Measurements from ENCODE around the gene TBRG4. TPM values are rescaled to one million over a fixed set of nuclear protein-coding genes. Genes with fewer than 3 reads are reported as not detected.

Gene TBRG4
- total and polyA plus RNA-seq, 8 donors: 37.1 to 72.5 (median 45.7) TPM

- peak overlapping the region in 1 of 2 donors; percentile 64 for H3K4me3 ChIP-seq
- no peak for TF ChIP-seq CTCF (IDR thresholded peaks at IDR 0.05)
- peaks cover 0 to 17% of the 10 kb centered on the region in 2 donors for H3K36me3 ChIP-seq
- no peaks in the 10 kb centered on the region for H3K27me3 ChIP-seq
- ATAC-seq (no peak), DNase-seq (no peak)
- H3K27ac ChIP-seq: peak overlapping the region; percentile 97 to 98
- no peaks in the 10 kb centered on the region for H3K9me3 ChIP-seq
- intact Hi-C loops (cut with DNase I): no loop called here
- H3K4me1 ChIP-seq: peaks cover 15 to 39% of the 10 kb centered on the region in 2 donors
These were observed 1.2 kb upstream of the TBRG4 start for GRCh38 chr7:45112648-45113047.

GRCh38 chr7:45108863-45109262 is 2.6 kb downstream of the TBRG4 start:
- intact Hi-C loops (cut with DNase I): no loop called here
- Histone ChIP-seq H3K27ac (no peak overlapping the region), H3K27me3 (no peaks in the 10 kb centered on the region), H3K9me3 (no peaks in the 10 kb centered on the region), H3K4me3 (no peak overlapping the region), H3K36me3 (peaks cover 0 to 55% of the 10 kb centered on the region in 2 donors), H3K4me1 (peaks cover 21 to 51% of the 10 kb centered on the region in 2 donors)
- no peak for TF ChIP-seq CTCF (IDR thresholded peaks at IDR 0.05)
- no peak for DNase-seq
- ATAC-seq: no peak

- no peaks in the 10 kb centered on the region for H3K27me3 ChIP-seq
- ATAC-seq (no peak), DNase-seq (no peak)
- peaks cover 21 to 50% of the 10 kb centered on the region in 2 donors for H3K4me1 ChIP-seq
- peaks cover 0 to 70% of the 10 kb centered on the region in 2 donors for H3K36me3 ChIP-seq
- no peak overlapping the region for H3K27ac ChIP-seq
- intact Hi-C loops (cut with DNase I): no loop called here
- no peaks in the 10 kb centered on the region for H3K9me3 ChIP-seq
- no peak for TF ChIP-seq CTCF (IDR thresholded peaks at IDR 0.05)
- H3K4me3 ChIP-seq: no peak overlapping the region
These were observed 4.1 kb downstream of the TBRG4 start for GRCh38 chr7:45107356-45107755.

- Histone ChIP-seq H3K36me3 (peaks cover 0 to 76% of the 10 kb centered on the region in 2 donors), H3K9me3 (no peaks in the 10 kb centered on the region), H3K4me3 (no peak overlapping the region), H3K4me1 (peaks cover 21 to 46% of the 10 kb centered on the region in 2 donors), H3K27me3 (no peaks in the 10 kb centered on the region), H3K27ac (no peak overlapping the region)
- TF ChIP-seq CTCF (IDR thresholded peaks at IDR 0.05): no peak
- DNase-seq (no peak), ATAC-seq (no peak)
- intact Hi-C loops (cut with DNase I): no loop called here
These were observed 4.7 kb downstream of the TBRG4 start for GRCh38 chr7:45106820-45107219.

- Histone ChIP-seq H3K27ac (no peak overlapping the region), H3K36me3 (peaks cover 0 to 87% of the 10 kb centered on the region in 2 donors), H3K4me1 (peaks cover 20 to 42% of the 10 kb centered on the region in 2 donors), H3K27me3 (no peaks in the 10 kb centered on the region), H3K9me3 (no peaks in the 10 kb centered on the region), H3K4me3 (no peak overlapping the region)
- no peak for DNase-seq
- TF ChIP-seq CTCF (IDR thresholded peaks at IDR 0.05): no peak
- no peak for ATAC-seq
- intact Hi-C loops (cut with DNase I): no loop called here
These were observed 5.8 kb downstream of the TBRG4 start for GRCh38 chr7:45105588-45106188.
